ENCODE measurements around the gene CHTF18. TPM values are rescaled to one million over a fixed set of nuclear protein-coding genes. Genes with fewer than 3 reads are reported as not detected.
A peak's percentile ranks its signal among the peaks of the same experiment; 100 is the strongest.

The CHTF18 gene
- total and polyA plus RNA-seq, 2 experiments from 2014 or later: 61.3 to 129 TPM

DNA sequence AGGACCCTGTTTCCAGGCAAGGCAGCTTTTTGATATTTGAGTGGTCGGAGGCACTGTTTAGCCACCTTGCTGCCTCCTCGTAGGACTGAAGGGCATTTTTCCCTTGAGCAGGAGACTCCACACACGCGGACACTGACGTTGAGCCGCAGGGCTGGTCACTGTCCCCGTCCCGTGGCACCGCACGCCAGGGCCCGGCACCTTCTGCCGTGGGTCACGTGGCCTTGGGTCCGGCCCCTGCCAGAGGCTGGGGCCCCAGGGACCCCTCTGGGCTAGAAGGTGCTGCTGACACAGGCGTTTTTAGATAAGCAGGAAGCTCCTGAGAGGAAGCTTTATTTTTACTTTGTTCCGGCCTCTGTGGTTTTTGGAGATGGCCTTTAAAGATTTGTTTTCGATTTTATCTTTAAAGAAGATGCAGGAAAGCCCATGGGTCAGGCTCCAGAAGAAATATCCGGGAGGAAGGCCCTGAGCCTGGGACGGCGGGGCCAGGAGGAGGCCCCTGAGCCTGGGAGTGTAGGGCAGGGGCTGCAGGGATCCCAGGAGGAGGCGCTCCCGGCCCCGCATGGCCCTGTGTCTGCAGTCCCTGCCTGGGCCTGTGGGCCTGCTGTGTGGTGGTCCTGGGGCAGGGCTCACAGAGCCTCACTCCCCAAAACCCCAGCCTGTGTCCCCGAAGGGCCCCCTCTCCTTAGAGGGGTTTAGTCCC, 42.6 kb downstream of the CHTF18 start:
- H3K36me3 ChIP-seq (ENCODE audit: insufficient read depth): no peaks in the 10 kb centered on the region
- Mint-ChIP-seq H3K4me3 (no peak overlapping the region), H3K9me3 (peaks cover 6% of the 10 kb centered on the region), H3K36me3 (ENCODE audit: low read depth) (no peaks in the 10 kb centered on the region), H3K4me1 (no peaks in the 10 kb centered on the region), H3K27me3 (ENCODE audit: insufficient read depth, low read depth, poor library complexity) (peaks cover 8% of the 10 kb centered on the region), H3K27ac (no peak overlapping the region)
- ATAC-seq (peak; percentile 86), DNase-seq (ENCODE audit: low spot score) (no peak)
- H3K4me3 ChIP-seq: no peak overlapping the region
- no peak overlapping the region for H3K4me2 ChIP-seq
- H4K20me1 ChIP-seq (replicated peaks; ENCODE audit: insufficient read depth): no peaks in the 10 kb centered on the region
- H3K27ac ChIP-seq (ENCODE audit: low read depth): no peak overlapping the region
- H3K4me1 ChIP-seq (ENCODE audit: insufficient read depth): no peaks in the 10 kb centered on the region
- TF ChIP-seq POLR2AphosphoS5 (IDR thresholded peaks at IDR 0.05; ENCODE audit: low read depth): no peak
- TF ChIP-seq, protein P1, sequence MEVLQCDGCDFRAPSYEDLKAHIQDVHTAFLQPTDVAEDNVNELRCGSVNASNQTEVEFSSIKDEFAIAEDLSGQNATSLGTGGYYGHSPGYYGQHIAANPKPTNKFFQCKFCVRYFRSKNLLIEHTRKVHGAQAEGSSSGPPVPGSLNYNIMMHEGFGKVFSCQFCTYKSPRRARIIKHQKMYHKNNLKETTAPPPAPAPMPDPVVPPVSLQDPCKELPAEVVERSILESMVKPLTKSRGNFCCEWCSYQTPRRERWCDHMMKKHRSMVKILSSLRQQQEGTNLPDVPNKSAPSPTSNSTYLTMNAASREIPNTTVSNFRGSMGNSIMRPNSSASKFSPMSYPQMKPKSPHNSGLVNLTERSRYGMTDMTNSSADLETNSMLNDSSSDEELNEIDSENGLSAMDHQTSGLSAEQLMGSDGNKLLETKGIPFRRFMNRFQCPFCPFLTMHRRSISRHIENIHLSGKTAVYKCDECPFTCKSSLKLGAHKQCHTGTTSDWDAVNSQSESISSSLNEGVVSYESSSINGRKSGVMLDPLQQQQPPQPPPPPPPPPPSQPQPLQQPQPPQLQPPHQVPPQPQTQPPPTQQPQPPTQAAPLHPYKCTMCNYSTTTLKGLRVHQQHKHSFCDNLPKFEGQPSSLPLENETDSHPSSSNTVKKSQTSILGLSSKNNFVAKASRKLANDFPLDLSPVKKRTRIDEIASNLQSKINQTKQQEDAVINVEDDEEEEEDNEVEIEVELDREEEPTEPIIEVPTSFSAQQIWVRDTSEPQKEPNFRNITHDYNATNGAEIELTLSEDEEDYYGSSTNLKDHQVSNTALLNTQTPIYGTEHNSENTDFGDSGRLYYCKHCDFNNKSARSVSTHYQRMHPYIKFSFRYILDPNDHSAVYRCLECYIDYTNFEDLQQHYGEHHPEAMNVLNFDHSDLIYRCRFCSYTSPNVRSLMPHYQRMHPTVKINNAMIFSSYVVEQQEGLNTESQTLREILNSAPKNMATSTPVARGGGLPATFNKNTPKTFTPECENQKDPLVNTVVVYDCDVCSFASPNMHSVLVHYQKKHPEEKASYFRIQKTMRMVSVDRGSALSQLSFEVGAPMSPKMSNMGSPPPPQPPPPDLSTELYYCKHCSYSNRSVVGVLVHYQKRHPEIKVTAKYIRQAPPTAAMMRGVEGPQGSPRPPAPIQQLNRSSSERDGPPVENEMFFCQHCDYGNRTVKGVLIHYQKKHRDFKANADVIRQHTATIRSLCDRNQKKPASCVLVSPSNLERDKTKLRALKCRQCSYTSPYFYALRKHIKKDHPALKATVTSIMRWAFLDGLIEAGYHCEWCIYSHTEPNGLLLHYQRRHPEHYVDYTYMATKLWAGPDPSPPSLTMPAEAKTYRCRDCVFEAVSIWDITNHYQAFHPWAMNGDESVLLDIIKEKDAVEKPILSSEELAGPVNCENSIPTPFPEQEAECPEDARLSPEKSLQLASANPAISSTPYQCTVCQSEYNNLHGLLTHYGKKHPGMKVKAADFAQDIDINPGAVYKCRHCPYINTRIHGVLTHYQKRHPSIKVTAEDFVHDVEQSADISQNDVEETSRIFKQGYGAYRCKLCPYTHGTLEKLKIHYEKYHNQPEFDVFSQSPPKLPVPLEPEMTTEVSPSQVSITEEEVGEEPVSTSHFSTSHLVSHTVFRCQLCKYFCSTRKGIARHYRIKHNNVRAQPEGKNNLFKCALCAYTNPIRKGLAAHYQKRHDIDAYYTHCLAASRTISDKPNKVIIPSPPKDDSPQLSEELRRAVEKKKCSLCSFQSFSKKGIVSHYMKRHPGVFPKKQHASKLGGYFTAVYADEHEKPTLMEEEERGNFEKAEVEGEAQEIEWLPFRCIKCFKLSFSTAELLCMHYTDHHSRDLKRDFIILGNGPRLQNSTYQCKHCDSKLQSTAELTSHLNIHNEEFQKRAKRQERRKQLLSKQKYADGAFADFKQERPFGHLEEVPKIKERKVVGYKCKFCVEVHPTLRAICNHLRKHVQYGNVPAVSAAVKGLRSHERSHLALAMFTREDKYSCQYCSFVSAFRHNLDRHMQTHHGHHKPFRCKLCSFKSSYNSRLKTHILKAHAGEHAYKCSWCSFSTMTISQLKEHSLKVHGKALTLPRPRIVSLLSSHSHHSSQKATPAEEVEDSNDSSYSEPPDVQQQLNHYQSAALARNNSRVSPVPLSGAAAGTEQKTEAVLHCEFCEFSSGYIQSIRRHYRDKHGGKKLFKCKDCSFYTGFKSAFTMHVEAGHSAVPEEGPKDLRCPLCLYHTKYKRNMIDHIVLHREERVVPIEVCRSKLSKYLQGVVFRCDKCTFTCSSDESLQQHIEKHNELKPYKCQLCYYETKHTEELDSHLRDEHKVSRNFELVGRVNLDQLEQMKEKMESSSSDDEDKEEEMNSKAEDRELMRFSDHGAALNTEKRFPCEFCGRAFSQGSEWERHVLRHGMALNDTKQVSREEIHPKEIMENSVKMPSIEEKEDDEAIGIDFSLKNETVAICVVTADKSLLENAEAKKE (CRISPR knock-in tag; IDR thresholded peaks at IDR 0.05): no peak
- TF ChIP-seq ZNF114 (CRISPR knock-in tag; IDR thresholded peaks at IDR 0.05): no peak
- no peak for TF ChIP-seq JUNB (IDR thresholded peaks at IDR 0.05; ENCODE audit: unreplicated experiment)
- no peak for TF ChIP-seq STAT1 (IDR thresholded peaks at IDR 0.05; ENCODE audit: unreplicated experiment)
- no peak for TF ChIP-seq EZH2 (IDR thresholded peaks at IDR 0.05; ENCODE audit: low read depth, unreplicated experiment)
- TF ChIP-seq, protein P2, sequence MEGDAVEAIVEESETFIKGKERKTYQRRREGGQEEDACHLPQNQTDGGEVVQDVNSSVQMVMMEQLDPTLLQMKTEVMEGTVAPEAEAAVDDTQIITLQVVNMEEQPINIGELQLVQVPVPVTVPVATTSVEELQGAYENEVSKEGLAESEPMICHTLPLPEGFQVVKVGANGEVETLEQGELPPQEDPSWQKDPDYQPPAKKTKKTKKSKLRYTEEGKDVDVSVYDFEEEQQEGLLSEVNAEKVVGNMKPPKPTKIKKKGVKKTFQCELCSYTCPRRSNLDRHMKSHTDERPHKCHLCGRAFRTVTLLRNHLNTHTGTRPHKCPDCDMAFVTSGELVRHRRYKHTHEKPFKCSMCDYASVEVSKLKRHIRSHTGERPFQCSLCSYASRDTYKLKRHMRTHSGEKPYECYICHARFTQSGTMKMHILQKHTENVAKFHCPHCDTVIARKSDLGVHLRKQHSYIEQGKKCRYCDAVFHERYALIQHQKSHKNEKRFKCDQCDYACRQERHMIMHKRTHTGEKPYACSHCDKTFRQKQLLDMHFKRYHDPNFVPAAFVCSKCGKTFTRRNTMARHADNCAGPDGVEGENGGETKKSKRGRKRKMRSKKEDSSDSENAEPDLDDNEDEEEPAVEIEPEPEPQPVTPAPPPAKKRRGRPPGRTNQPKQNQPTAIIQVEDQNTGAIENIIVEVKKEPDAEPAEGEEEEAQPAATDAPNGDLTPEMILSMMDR (conservative IDR thresholded peaks at IDR 0.05; ENCODE audit: low read depth in 2 of 2): no peak; a peak in 1 of 4 replicates
- no peak for TF ChIP-seq CREB1 (CRISPR knock-in tag; IDR thresholded peaks at IDR 0.05; ENCODE audit: low read depth)
- no peak for TF ChIP-seq NANOG (IDR thresholded peaks at IDR 0.05; ENCODE audit: borderline replicate concordance)
- TF ChIP-seq, protein P3, sequence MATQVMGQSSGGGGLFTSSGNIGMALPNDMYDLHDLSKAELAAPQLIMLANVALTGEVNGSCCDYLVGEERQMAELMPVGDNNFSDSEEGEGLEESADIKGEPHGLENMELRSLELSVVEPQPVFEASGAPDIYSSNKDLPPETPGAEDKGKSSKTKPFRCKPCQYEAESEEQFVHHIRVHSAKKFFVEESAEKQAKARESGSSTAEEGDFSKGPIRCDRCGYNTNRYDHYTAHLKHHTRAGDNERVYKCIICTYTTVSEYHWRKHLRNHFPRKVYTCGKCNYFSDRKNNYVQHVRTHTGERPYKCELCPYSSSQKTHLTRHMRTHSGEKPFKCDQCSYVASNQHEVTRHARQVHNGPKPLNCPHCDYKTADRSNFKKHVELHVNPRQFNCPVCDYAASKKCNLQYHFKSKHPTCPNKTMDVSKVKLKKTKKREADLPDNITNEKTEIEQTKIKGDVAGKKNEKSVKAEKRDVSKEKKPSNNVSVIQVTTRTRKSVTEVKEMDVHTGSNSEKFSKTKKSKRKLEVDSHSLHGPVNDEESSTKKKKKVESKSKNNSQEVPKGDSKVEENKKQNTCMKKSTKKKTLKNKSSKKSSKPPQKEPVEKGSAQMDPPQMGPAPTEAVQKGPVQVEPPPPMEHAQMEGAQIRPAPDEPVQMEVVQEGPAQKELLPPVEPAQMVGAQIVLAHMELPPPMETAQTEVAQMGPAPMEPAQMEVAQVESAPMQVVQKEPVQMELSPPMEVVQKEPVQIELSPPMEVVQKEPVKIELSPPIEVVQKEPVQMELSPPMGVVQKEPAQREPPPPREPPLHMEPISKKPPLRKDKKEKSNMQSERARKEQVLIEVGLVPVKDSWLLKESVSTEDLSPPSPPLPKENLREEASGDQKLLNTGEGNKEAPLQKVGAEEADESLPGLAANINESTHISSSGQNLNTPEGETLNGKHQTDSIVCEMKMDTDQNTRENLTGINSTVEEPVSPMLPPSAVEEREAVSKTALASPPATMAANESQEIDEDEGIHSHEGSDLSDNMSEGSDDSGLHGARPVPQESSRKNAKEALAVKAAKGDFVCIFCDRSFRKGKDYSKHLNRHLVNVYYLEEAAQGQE (IDR thresholded peaks at IDR 0.05; ENCODE audit: unreplicated experiment): no peak
- TF ChIP-seq, protein P4, sequence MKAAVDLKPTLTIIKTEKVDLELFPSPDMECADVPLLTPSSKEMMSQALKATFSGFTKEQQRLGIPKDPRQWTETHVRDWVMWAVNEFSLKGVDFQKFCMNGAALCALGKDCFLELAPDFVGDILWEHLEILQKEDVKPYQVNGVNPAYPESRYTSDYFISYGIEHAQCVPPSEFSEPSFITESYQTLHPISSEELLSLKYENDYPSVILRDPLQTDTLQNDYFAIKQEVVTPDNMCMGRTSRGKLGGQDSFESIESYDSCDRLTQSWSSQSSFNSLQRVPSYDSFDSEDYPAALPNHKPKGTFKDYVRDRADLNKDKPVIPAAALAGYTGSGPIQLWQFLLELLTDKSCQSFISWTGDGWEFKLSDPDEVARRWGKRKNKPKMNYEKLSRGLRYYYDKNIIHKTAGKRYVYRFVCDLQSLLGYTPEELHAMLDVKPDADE (IDR thresholded peaks at IDR 0.05): no peak
- no peaks in the 10 kb centered on the region for H3K27me3 ChIP-seq (ENCODE audit: insufficient read depth)
- H2AFZ ChIP-seq: no peak overlapping the region
- H3K79me2 ChIP-seq (replicated peaks; ENCODE audit: insufficient read depth): no peaks in the 10 kb centered on the region
- no peaks in the 10 kb centered on the region for H3K9me2 ChIP-seq (ENCODE audit: insufficient read depth)
- H3F3A ChIP-seq (replicated peaks; ENCODE audit: low read depth): no peaks in the 10 kb centered on the region
